ENCODE measurements around the gene PRRT1B.

Gene PRRT1B

GRCh38 chr9:131606896-131607567 lies 61.7 kb downstream of the PRRT1B start:
- Histone ChIP-seq H3K27ac (ENCODE audit: low read length) (no peak overlapping the region), H3K9me2 (replicated peaks; ENCODE audit: insufficient read depth, low read length) (no peaks in the 10 kb centered on the region), H3K79me2 (ENCODE audit: low read length) (peaks cover 6% of the 10 kb centered on the region; the same call in 1 of the 2 replicates), H3K36me3 (replicated peaks; ENCODE audit: insufficient read depth, low read length) (peaks cover 12% of the 10 kb centered on the region; the same call in 1 of the 2 replicates), H2AFZ (ENCODE audit: low read length) (no peak overlapping the region), H3K27me3 (replicated peaks; ENCODE audit: insufficient read depth, low read length) (no peaks in the 10 kb centered on the region), H3K4me3 (ENCODE audit: low read length) (no peak overlapping the region), H3F3A (ENCODE audit: insufficient read depth, low read length) (no peaks in the 10 kb centered on the region), H4K20me1 (ENCODE audit: insufficient read depth, low read length) (no peaks in the 10 kb centered on the region), H3K4me2 (ENCODE audit: low read depth, low read length) (no peak overlapping the region), H3K4me1 (ENCODE audit: low read length) (no peaks in the 10 kb centered on the region), H3K9ac (ENCODE audit: low read length) (no peak overlapping the region), H3K9me3 (replicated peaks; ENCODE audit: insufficient read depth, low read length) (no peaks in the 10 kb centered on the region)
- no peak for TF ChIP-seq EZH2 (optimal IDR thresholded peaks at IDR 0.05; ENCODE audit: low read depth, low read length)
- no peak for TF ChIP-seq CTCF (IDR thresholded peaks at IDR 0.05; ENCODE audit: low read length)
- TF ChIP-seq EZH2phosphoT487 (IDR thresholded peaks at IDR 0.05; ENCODE audit: low read length) = no peak
- DNase-seq = no peak

DNA sequence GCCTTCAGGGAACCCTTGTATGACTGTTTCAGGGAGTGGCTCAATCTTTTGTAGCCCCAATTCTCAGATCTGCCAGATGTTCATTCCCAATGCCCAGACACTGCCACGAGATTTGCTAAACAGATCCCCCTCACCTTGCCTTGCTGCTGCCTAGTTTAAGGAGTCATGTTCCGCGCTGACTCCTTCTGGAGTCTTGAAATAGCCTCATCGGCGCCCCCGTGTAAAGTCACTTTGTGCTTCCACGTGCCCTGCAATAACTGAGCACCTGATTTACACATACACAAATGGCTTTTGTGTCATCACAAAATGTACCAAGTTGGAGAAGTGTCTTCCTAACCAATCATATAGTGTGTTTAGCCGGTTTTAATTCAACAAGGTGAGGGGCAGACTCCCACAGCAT lies 62.3 kb downstream of the PRRT1B start:
- Histone ChIP-seq H3K4me1 (ENCODE audit: low read length) (no peaks in the 10 kb centered on the region), H3K4me2 (ENCODE audit: low read depth, low read length) (no peak overlapping the region), H3K9me2 (replicated peaks; ENCODE audit: insufficient read depth, low read length) (no peaks in the 10 kb centered on the region), H3K79me2 (ENCODE audit: low read length) (peaks cover 6% of the 10 kb centered on the region), H2AFZ (ENCODE audit: low read length) (no peak overlapping the region), H3F3A (ENCODE audit: insufficient read depth, low read length) (no peaks in the 10 kb centered on the region), H3K27ac (ENCODE audit: low read length) (no peak overlapping the region), H3K4me3 (ENCODE audit: low read length) (no peak overlapping the region), H3K9me3 (replicated peaks; ENCODE audit: insufficient read depth, low read length) (no peaks in the 10 kb centered on the region), H3K9ac (ENCODE audit: low read length) (no peak overlapping the region), H3K27me3 (replicated peaks; ENCODE audit: insufficient read depth, low read length) (no peaks in the 10 kb centered on the region), H4K20me1 (ENCODE audit: insufficient read depth, low read length) (no peaks in the 10 kb centered on the region), H3K36me3 (replicated peaks; ENCODE audit: insufficient read depth, low read length) (peaks cover 12% of the 10 kb centered on the region; the same call in 1 of the 2 replicates)
- DNase-seq = no peak
- TF ChIP-seq CTCF (IDR thresholded peaks at IDR 0.05; ENCODE audit: low read length) = no peak
- TF ChIP-seq EZH2 (optimal IDR thresholded peaks at IDR 0.05; ENCODE audit: low read depth, low read length) = no peak
- no peak for TF ChIP-seq EZH2phosphoT487 (IDR thresholded peaks at IDR 0.05; ENCODE audit: low read length)

GRCh38 chr9:131608493-131609037 lies 63.2 kb downstream of the PRRT1B start:
- Histone ChIP-seq H3K4me3 (ENCODE audit: low read length) (no peak overlapping the region), H3K9ac (ENCODE audit: low read length) (no peak overlapping the region), H3K4me2 (ENCODE audit: low read depth, low read length) (no peak overlapping the region), H3K27me3 (replicated peaks; ENCODE audit: insufficient read depth, low read length) (no peaks in the 10 kb centered on the region), H4K20me1 (ENCODE audit: insufficient read depth, low read length) (no peaks in the 10 kb centered on the region), H3K79me2 (ENCODE audit: low read length) (peaks cover 6% of the 10 kb centered on the region), H3K36me3 (replicated peaks; ENCODE audit: insufficient read depth, low read length) (peaks cover 12% of the 10 kb centered on the region; the same call in 1 of the 2 replicates), H3K4me1 (ENCODE audit: low read length) (no peaks in the 10 kb centered on the region), H3K9me2 (replicated peaks; ENCODE audit: insufficient read depth, low read length) (no peaks in the 10 kb centered on the region), H3F3A (ENCODE audit: insufficient read depth, low read length) (no peaks in the 10 kb centered on the region), H3K27ac (ENCODE audit: low read length) (no peak overlapping the region), H2AFZ (ENCODE audit: low read length) (no peak overlapping the region), H3K9me3 (replicated peaks; ENCODE audit: insufficient read depth, low read length) (no peaks in the 10 kb centered on the region)
- no peak for TF ChIP-seq CTCF (IDR thresholded peaks at IDR 0.05; ENCODE audit: low read length)
- TF ChIP-seq EZH2 (optimal IDR thresholded peaks at IDR 0.05; ENCODE audit: low read depth, low read length) = no peak
- TF ChIP-seq EZH2phosphoT487 (IDR thresholded peaks at IDR 0.05; ENCODE audit: low read length) = no peak
- DNase-seq = no peak
